ENCODE data around the gene ASAP2. TPM values are rescaled to one million over a fixed set of nuclear protein-coding genes. Genes with fewer than 3 reads are reported as not detected.
A peak's percentile ranks its signal among the peaks of the same experiment; 100 is the strongest.
"Not testable (repeated sequence)": the region's sequence is repeated elsewhere in the genome, so short reads cannot be mapped to it uniquely, and the experiment has no call there.

Gene ASAP2
- total RNA-seq, 1 donor from 2014 or later: 60.7 TPM

GRCh38 chr2:9212010-9212635 lies 5.5 kb downstream of the ASAP2 start:
- H3K9me3 Mint-ChIP-seq (ENCODE audit: low read depth): no peaks in the 10 kb centered on the region
- TF ChIP-seq CTCF (IDR thresholded peaks at IDR 0.05): no peak
- H3K27ac Mint-ChIP-seq (ENCODE audit: unreplicated experiment): peak overlapping the region; percentile 71
- peaks cover 4% of the 10 kb centered on the region for H3K36me3 Mint-ChIP-seq (ENCODE audit: low read depth)
- H3K4me1 Mint-ChIP-seq (ENCODE audit: low read depth): peaks cover 67% of the 10 kb centered on the region
- no peaks in the 10 kb centered on the region for H3K27me3 Mint-ChIP-seq (ENCODE audit: low read depth)
- no peak for DNase-seq (ENCODE audit: low spot score)
- H3K4me3 Mint-ChIP-seq (ENCODE audit: unreplicated experiment): no peak overlapping the region

DNA sequence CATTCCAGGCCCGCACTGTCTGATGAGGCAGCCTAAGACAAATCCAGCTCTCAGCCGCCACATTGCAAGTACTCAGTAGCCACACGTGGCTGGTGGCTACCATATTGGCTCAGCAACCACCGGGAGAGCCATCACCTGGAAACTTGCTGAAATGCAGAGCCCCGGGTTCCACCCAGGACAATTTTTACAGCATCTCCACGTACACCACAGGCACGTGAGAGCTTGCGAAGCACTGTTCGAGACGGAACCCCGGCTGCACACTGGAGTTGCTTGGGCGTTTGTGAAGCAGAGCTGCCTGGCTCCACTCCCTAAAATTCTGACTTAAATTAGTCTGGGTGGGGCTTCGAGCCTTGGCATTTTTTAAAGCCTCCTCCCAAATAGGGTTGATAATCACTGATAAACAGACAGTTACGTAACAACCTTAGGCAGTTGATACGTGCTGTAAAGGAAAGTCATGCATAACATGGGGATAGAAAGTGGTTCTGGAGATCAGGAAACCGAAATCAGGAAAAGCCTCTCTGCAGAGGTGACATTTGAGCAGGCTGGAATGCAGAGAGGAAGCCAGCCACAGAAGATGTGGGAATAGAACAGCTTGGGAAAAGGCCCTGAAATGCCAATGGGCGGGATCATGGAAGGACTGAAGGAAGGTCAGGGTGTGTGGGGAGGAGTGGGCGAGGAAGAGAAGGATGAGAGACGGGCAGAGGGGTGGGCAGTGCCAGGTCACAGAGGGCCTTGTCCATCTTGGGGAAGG lies 6.2 kb downstream of the ASAP2 start:
- peaks cover 72% of the 10 kb centered on the region for H3K4me1 Mint-ChIP-seq (ENCODE audit: low read depth)
- H3K27me3 Mint-ChIP-seq (ENCODE audit: low read depth): no peaks in the 10 kb centered on the region
- H3K4me3 Mint-ChIP-seq (ENCODE audit: unreplicated experiment): no peak overlapping the region
- peaks cover 6% of the 10 kb centered on the region for H3K36me3 Mint-ChIP-seq (ENCODE audit: low read depth)
- H3K9me3 Mint-ChIP-seq (ENCODE audit: low read depth): no peaks in the 10 kb centered on the region
- H3K27ac Mint-ChIP-seq (ENCODE audit: unreplicated experiment): peak overlapping the region; percentile 87
- DNase-seq (ENCODE audit: low spot score): no peak
- TF ChIP-seq CTCF (IDR thresholded peaks at IDR 0.05): no peak

GRCh38 chr2:9213477-9214051 lies 7.0 kb downstream of the ASAP2 start:
- Mint-ChIP-seq H3K27me3 (ENCODE audit: low read depth) (no peaks in the 10 kb centered on the region), H3K27ac (ENCODE audit: unreplicated experiment) (peak overlapping the region; percentile 87), H3K36me3 (ENCODE audit: low read depth) (peaks cover 6% of the 10 kb centered on the region), H3K4me3 (ENCODE audit: unreplicated experiment) (no peak overlapping the region), H3K9me3 (ENCODE audit: low read depth) (no peaks in the 10 kb centered on the region), H3K4me1 (ENCODE audit: low read depth) (peaks cover 72% of the 10 kb centered on the region)
- no peak for TF ChIP-seq CTCF (IDR thresholded peaks at IDR 0.05)
- DNase-seq (ENCODE audit: low spot score): no peak

DNA sequence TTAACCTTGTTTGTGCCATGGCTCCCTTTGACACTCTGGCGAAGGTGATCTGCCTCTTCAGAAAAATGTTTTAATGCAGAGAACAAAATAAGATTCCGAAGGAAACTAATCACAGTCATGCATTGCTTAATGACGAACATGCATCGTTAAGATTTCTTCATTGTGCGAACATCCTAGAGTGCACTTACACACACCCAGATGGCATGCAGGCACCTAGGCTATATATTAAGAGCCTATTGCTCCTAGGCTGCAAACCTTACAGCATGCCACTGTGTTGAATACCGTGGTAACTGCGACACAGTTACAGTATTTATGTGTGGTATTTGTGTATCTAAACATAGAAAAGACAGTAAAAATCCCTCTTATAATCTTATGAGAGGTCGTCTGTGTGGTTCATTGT lies 8.3 kb downstream of the ASAP2 start:
- no peak for TF ChIP-seq CTCF (IDR thresholded peaks at IDR 0.05)
- H3K27me3 Mint-ChIP-seq (ENCODE audit: low read depth): no peaks in the 10 kb centered on the region
- peaks cover 73% of the 10 kb centered on the region for H3K4me1 Mint-ChIP-seq (ENCODE audit: low read depth)

DNA sequence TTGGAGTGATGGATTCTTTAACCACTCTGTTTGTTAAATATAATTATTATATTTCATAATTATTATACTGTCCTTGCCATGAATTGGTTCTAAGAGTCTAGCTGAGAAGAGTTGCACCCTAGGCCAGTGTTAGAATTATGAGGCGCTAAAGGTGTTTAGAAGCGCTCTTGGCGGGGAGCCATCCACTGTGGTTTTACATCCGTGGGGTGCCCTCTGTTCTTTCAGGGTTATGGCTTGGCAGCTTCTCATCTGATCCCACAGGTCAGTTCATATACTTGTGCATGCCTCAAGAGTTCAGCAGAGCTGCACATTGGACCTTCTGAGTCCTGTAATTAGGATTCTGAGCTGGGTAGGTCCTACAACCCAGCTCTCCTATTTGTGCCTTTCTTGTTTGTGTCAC lies 9.1 kb downstream of the ASAP2 start:
- no peak for TF ChIP-seq CTCF (IDR thresholded peaks at IDR 0.05)
- Mint-ChIP-seq H3K27me3 (ENCODE audit: low read depth) (no peaks in the 10 kb centered on the region), H3K9me3 (ENCODE audit: low read depth) (peaks cover 4% of the 10 kb centered on the region), H3K36me3 (ENCODE audit: low read depth) (peaks cover 4% of the 10 kb centered on the region), H3K27ac (ENCODE audit: unreplicated experiment) (peak overlapping the region; percentile 9), H3K4me3 (ENCODE audit: unreplicated experiment) (no peak overlapping the region), H3K4me1 (ENCODE audit: low read depth) (peaks cover 76% of the 10 kb centered on the region)
- no peak for DNase-seq (ENCODE audit: low spot score)

More for the DNA sequence above, 8.3 kb downstream of the ASAP2 start:
- H3K9me3 Mint-ChIP-seq (ENCODE audit: low read depth): no peaks in the 10 kb centered on the region
- H3K36me3 Mint-ChIP-seq (ENCODE audit: low read depth): peaks cover 6% of the 10 kb centered on the region
- DNase-seq (ENCODE audit: low spot score): no peak
- H3K27ac Mint-ChIP-seq (ENCODE audit: unreplicated experiment): no peak overlapping the region
- no peak overlapping the region for H3K4me3 Mint-ChIP-seq (ENCODE audit: unreplicated experiment)

DNA sequence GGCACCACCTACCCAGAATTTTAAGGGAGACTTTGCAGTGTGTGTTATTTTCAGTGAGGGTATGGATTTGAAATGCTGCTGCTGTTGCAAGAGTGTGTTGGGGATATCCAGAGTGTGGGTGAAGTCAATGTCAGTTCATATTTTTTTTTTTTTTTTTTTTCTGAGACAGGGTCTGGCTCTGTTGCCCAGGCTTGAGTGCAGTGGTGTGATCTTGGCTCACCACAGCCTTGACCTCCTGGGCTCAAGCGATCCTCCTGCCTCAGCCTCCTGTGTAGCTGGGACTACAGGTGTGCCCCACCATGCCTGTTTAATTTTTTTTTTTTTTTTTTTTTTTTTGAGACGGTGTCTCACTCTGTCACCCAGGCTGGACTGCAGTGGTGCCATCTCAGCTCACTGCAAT lies 9.5 kb downstream of the ASAP2 start:
- H3K27me3 Mint-ChIP-seq (ENCODE audit: low read depth); H3K4me3 Mint-ChIP-seq (ENCODE audit: unreplicated experiment): not testable (repeated sequence)
- peaks cover 81% of the 10 kb centered on the region for H3K4me1 Mint-ChIP-seq (ENCODE audit: low read depth)

More for the DNA sequence above, 9.5 kb downstream of the ASAP2 start:
- H3K9me3 Mint-ChIP-seq (ENCODE audit: low read depth); DNase-seq (ENCODE audit: low spot score); H3K36me3 Mint-ChIP-seq (ENCODE audit: low read depth): not testable (repeated sequence)
- H3K27ac Mint-ChIP-seq (ENCODE audit: unreplicated experiment): peak overlapping the region; percentile 9

All from chondrocyte (in vitro differentiated cells).